ENCODE measurements around the gene DOCK2.

DOCK2 gene

GRCh38 chr5:169934990-169935389, 297.9 kb downstream of the DOCK2 start:
- H3K4me3 ChIP-seq (replicated peaks in 1 of 2; ENCODE audit: low read depth in 2 of 2, low read length in 2 of 2) = no peak overlapping the region
- TF ChIP-seq CTCF (IDR thresholded peaks at IDR 0.05; ENCODE audit: low read depth, low read length) = no peak
- peak; percentile 19 to 29 for DNase-seq (ENCODE audit: low read depth in 2 of 2)

- TF ChIP-seq CTCF (IDR thresholded peaks at IDR 0.05; ENCODE audit: low read depth, low read length) = no peak
- no peak for DNase-seq (ENCODE audit: low read depth in 2 of 2)
Observed at GRCh38 chr5:169935762-169936161, 298.7 kb downstream of the DOCK2 start.

DNA sequence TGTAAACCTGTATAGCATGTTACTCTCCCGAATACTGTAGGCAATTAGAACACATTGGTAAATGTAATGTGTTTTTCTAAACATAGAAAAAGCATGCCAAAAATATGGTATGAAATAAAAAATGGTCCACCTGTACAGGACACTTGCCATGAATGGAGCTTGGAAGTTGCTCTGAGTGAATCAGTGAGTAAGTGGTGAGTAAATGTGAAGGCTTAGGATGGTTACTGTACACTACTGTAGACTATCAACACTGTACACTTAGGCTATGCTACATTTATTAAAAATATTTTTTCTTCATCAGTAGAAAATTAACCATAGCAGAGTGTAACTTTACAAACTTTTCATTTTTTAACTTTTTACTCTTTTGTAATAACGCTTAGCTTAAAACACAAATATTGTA, 301.4 kb downstream of the DOCK2 start:
- DNase-seq (ENCODE audit: low read depth in 2 of 2) = no peak
- TF ChIP-seq CTCF (IDR thresholded peaks at IDR 0.05; ENCODE audit: low read depth, low read length) = no peak
- no peak overlapping the region for H3K4me3 ChIP-seq (replicated peaks in 1 of 2; ENCODE audit: low read depth in 2 of 2, low read length in 2 of 2)

More at GRCh38 chr5:169935762-169936161, 298.7 kb downstream of the DOCK2 start:
- H3K4me3 ChIP-seq (replicated peaks in 1 of 2; ENCODE audit: low read depth in 2 of 2, low read length in 2 of 2) = no peak overlapping the region

DNA sequence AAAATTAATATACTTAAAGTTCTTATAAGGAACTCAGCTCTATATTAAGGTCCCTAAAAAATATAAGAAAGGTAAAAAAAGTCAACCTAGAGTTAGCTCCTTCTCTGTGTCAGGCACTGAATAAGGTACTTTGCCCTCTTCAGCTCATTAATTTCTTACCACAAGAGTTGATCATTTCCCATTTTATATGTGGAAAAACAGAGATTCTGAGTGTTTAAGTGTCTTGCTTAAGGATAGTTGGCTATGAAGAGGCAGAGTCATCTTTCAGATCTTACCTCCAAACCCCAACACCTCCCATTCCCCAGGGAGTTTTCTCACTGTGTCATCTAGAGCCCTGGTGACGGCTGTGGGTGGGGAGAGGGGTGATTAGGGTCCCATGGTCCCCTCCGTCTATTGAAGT, 302.7 kb downstream of the DOCK2 start:
- no peak for TF ChIP-seq CTCF (IDR thresholded peaks at IDR 0.05; ENCODE audit: low read depth, low read length)
- no peak overlapping the region for H3K4me3 ChIP-seq (replicated peaks in 1 of 2; ENCODE audit: low read depth in 2 of 2, low read length in 2 of 2)
- DNase-seq (ENCODE audit: low read depth in 2 of 2) = no peak

GRCh38 chr5:169941542-169941941, 304.5 kb downstream of the DOCK2 start:
- no peak for DNase-seq (ENCODE audit: low read depth in 2 of 2)
- TF ChIP-seq CTCF (IDR thresholded peaks at IDR 0.05; ENCODE audit: low read depth, low read length) = no peak
- H3K4me3 ChIP-seq (replicated peaks in 1 of 2; ENCODE audit: low read depth in 2 of 2, low read length in 2 of 2) = no peak overlapping the region

DNA sequence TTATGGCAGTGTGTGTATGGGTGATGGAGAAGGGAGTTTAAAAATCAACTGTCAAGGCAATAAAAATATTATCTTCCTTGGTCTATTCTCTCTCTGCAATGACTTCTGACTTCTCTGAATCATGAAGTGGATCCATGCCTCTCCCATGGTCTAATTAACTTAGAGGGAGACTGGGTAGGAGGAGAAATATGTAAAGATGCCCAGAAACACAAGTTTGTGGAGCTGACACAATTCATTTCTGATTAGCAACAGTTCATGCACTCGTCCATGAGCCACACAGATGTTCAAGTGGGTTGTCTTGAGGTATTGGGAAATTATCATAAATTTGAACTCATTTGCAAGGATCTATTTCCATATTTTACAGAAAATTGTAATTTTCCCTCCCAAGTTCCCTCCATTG, 305.1 kb downstream of the DOCK2 start:
- no peak for DNase-seq (ENCODE audit: low read depth in 2 of 2)
- no peak for TF ChIP-seq CTCF (IDR thresholded peaks at IDR 0.05; ENCODE audit: low read depth, low read length)

DNA sequence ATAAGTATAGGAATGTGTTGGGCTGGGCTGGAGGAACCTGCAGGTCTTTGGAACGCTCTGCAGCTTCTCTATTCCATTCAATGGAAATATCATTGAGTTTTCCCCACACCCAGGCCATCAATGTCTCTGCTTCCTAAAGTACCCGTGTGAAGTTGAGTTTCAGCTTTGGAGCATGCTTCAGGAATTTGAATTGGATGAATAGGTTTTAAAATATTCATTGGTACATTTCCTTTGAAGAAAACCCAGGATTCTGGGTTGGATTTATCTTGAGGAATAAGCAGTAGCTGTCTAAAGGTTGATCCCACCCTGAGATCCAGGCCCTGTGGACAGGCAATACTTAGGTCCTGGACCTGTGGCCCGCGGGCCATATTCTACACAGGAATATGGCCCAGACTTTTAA, 306.0 kb downstream of the DOCK2 start:
- TF ChIP-seq CTCF (IDR thresholded peaks at IDR 0.05; ENCODE audit: low read depth, low read length) = no peak
- no peak for DNase-seq (ENCODE audit: low read depth in 2 of 2)
- H3K4me3 ChIP-seq (replicated peaks in 1 of 2; ENCODE audit: low read depth in 2 of 2, low read length in 2 of 2) = no peak overlapping the region

More for the DNA sequence above, 305.1 kb downstream of the DOCK2 start:
- H3K4me3 ChIP-seq (replicated peaks in 1 of 2; ENCODE audit: low read depth in 2 of 2, low read length in 2 of 2) = no peak overlapping the region

All from cardiac fibroblast (primary cell).